ENCODE results near the gene WNT10A.

DNA sequence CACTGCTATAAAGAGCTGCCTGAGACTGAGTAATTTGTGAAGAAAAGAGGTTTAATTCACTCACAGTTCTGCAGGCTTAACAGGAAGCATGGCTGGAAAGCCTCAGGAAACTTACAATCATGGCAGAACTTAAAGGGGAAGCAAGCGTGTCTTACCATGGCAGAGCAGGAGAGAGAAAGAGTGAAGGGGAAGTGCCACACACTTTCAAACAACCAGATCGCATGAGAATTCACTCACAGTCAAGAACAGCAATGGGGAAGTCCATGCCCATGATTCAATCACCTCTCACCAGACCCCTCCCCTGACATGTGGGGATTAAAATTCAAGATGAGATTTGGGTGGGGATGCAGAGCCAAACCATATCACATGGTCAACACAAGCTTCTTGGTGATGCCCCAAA lies 44.1 kb downstream of the WNT10A start:
- TF ChIP-seq, protein P1, sequence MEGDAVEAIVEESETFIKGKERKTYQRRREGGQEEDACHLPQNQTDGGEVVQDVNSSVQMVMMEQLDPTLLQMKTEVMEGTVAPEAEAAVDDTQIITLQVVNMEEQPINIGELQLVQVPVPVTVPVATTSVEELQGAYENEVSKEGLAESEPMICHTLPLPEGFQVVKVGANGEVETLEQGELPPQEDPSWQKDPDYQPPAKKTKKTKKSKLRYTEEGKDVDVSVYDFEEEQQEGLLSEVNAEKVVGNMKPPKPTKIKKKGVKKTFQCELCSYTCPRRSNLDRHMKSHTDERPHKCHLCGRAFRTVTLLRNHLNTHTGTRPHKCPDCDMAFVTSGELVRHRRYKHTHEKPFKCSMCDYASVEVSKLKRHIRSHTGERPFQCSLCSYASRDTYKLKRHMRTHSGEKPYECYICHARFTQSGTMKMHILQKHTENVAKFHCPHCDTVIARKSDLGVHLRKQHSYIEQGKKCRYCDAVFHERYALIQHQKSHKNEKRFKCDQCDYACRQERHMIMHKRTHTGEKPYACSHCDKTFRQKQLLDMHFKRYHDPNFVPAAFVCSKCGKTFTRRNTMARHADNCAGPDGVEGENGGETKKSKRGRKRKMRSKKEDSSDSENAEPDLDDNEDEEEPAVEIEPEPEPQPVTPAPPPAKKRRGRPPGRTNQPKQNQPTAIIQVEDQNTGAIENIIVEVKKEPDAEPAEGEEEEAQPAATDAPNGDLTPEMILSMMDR (IDR thresholded peaks at IDR 0.05; ENCODE audit: insufficient read depth, low read depth, low read length) = no peak
- TF ChIP-seq EZH2 (IDR thresholded peaks at IDR 0.05; ENCODE audit: insufficient read depth, low read length) = no peak
